K562 (cell line): Measurements from ENCODE around the gene HMCN1. TPM values are rescaled to one million over a fixed set of nuclear protein-coding genes. Genes with fewer than 3 reads are reported as not detected.

Experiments
- ATAC-seq: fragments of 200-7000 bp; cut with Tn5 transposase; 3 replicates; pipeline ENCODE4 v1.9.1; 2020; ENCODE audit warnings: moderate library complexity
- BruUV-seq: library from RNA; stranded (reverse); fragments of 400-500 nt; replicated peaks from 2 replicates; lab custom pipeline; 2021; lab: Mats Ljungman, UMichigan
- CTCF ChIA-PET: fragments of 300-600 bp; formaldehyde crosslinking; extraction: SDS; loops from one replicate; lab custom pipeline; 2021; ENCODE audit warnings: low intra/inter-chr PET ratio; lab: Yijun Ruan, JAX
- POLR2A ChIA-PET: fragments of 300-600, 350-650 bp; sonication (Branson Sonifier 250); formaldehyde crosslinking; extraction: SDS; loops from one replicate; lab custom pipeline; 2021; ENCODE audit warnings: antibody characterized with exemption, inconsistent platforms; lab: Yijun Ruan, JAX
- DNase-seq, 4 experiments: peaks; one replicate each; pipeline versions ENCODE4 v3.0.0 to v3.0.0-alpha.2; 2011 to 2018; ENCODE audit warnings: low spot score in 3 of 4, mixed read lengths in 3 of 4; ENCODE audit errors: extremely low read depth in 1 of 4
- FAIRE-seq: peaks from 2 replicates; lab custom pipeline; 2011; peaks lifted over from hg19 to GRCh38; lab: Jason Lieb, UNC
- H2AFZ ChIP-seq: 2 replicates; pipeline ENCODE4 v1.6.0; 2011; ENCODE audit warnings: low read depth, low read length, control low read depth, inconsistent platforms
- H3K27ac ChIP-seq: fragments of 200-600 bp; 3 replicates; pipeline ENCODE4 v1.8.0; 2011; ENCODE audit warnings: low read depth, mild to moderate bottlenecking, control low read depth, inconsistent platforms, low read length, moderate library complexity, mixed read lengths; ENCODE audit errors: extremely low read depth
- H3K27me3 ChIP-seq, 2 experiments: fragments of 300-600 bp in 1 of 2; 2 replicates in 1 of 2; 3 replicates in 1 of 2; pipeline versions ENCODE4 v1.6.0 to v1.8.0; 2011; ENCODE audit warnings: inconsistent platforms in 2 of 2, low read length in 2 of 2, mild to moderate bottlenecking in 1 of 2, mixed read lengths in 1 of 2, moderate library complexity in 1 of 2; ENCODE audit not compliant: control insufficient read depth in 2 of 2, insufficient read depth in 2 of 2
- H3K36me3 ChIP-seq: fragments of 300-600 bp; 3 replicates; pipeline ENCODE4 v1.8.0; 2011; ENCODE audit warnings: mild to moderate bottlenecking, low read length, inconsistent platforms; ENCODE audit not compliant: control insufficient read depth, insufficient read depth
- H3K4me1 ChIP-seq, 2 experiments: fragments of 200-600 bp in 1 of 2; replicated peaks in 1 of 2; 2 replicates in 1 of 2; 3 replicates in 1 of 2; pipeline versions ENCODE4 v1.5.1 to v1.8.0; 2011; ENCODE audit warnings: inconsistent platforms in 2 of 2, low read length in 2 of 2, mild to moderate bottlenecking in 1 of 2, mixed read lengths in 1 of 2, moderate library complexity in 1 of 2; ENCODE audit not compliant: control insufficient read depth in 2 of 2, insufficient read depth in 2 of 2
- H3K4me2 ChIP-seq: 2 replicates; pipeline ENCODE4 v1.6.1; 2011; ENCODE audit warnings: low read length, control low read depth, inconsistent platforms, mixed read lengths; ENCODE audit not compliant: insufficient read depth
- H3K4me3 ChIP-seq: fragments of 200-600 bp; sonication (generic), shearing (Covaris generic); 2 replicates; pipeline ENCODE4 v1.5.1; 2016; ENCODE audit warnings: control low read depth, inconsistent platforms
- H3K79me2 ChIP-seq: fragments of 200-600 bp; 3 replicates; pipeline ENCODE4 v1.8.0; 2011; ENCODE audit warnings: low read length, inconsistent platforms; ENCODE audit not compliant: control insufficient read depth, insufficient read depth
- H3K9ac ChIP-seq, 2 experiments: 2 replicates each; pipeline versions ENCODE4 v1.6.0 to v1.6.1; 2011; ENCODE audit warnings: low read depth in 2 of 2, low read length in 2 of 2, control low read depth in 1 of 2, inconsistent platforms in 1 of 2, mild to moderate bottlenecking in 1 of 2, mixed read lengths in 1 of 2; ENCODE audit not compliant: insufficient read depth in 1 of 2
- H3K9me1 ChIP-seq: one replicate; pipeline ENCODE4 v1.6.0; 2011; ENCODE audit warnings: inconsistent platforms, mild to moderate bottlenecking, low read length, moderate library complexity; ENCODE audit not compliant: control insufficient read depth, insufficient read depth
- H3K9me3 ChIP-seq: replicated peaks from 2 replicates; pipeline ENCODE4 v1.5.1; 2011; ENCODE audit warnings: low read depth, low read length, inconsistent platforms; ENCODE audit not compliant: control insufficient read depth, insufficient read depth
- H4K20me1 ChIP-seq: replicated peaks from 2 replicates; pipeline ENCODE4 v1.6.1; 2011; ENCODE audit warnings: low read length, inconsistent platforms, mixed read lengths; ENCODE audit not compliant: control insufficient read depth, insufficient read depth
- E2F3 ChIP-seq: fragments of 250-450 bp; sonication (Bioruptor Pico); IDR thresholded peaks from 2 replicates; pipeline ENCODE4 v1.4.0; 2020; ENCODE audit warnings: mild to moderate bottlenecking
- ESRRA ChIP-seq: fragments of 450-650 bp; IDR thresholded peaks from 2 replicates; pipeline ENCODE4 v1.6.1; 2014; ENCODE audit warnings: low read depth, mild to moderate bottlenecking, moderate library complexity, borderline replicate concordance
- HIVEP1 ChIP-seq: fragments of 250-450 bp; sonication (Bioruptor Pico); IDR thresholded peaks from 2 replicates; pipeline ENCODE4 v1.4.0; 2020; ENCODE audit warnings: mild to moderate bottlenecking
- HLTF ChIP-seq: fragments of 450-650 bp; IDR thresholded peaks from 2 replicates; pipeline ENCODE4 v1.6.1; 2016
- HOXB6 ChIP-seq: fragments of 250-450 bp; sonication (Bioruptor Pico); IDR thresholded peaks from 2 replicates; pipeline ENCODE4 v1.5.1; 2022; ENCODE audit warnings: mild to moderate bottlenecking, borderline replicate concordance
- MTF1 ChIP-seq: fragments of 250-450 bp; sonication (Bioruptor Pico); IDR thresholded peaks from 2 replicates; pipeline ENCODE4 v1.9.0; 2021; ENCODE audit warnings: moderate library complexity, mild to moderate bottlenecking, inconsistent platforms, borderline replicate concordance
- NFIC ChIP-seq: fragments of 450-650 bp; IDR thresholded peaks from 2 replicates; pipeline ENCODE4 v1.6.1; 2017; ENCODE audit warnings: mild to moderate bottlenecking, inconsistent platforms
- NFRKB ChIP-seq: fragments of 450-650 bp; IDR thresholded peaks from 2 replicates; pipeline ENCODE4 v1.6.1; 2016; ENCODE audit warnings: low read depth
- PHB2 ChIP-seq: fragments of 450-650 bp; IDR thresholded peaks from 2 replicates; pipeline ENCODE4 v1.6.1; 2017; ENCODE audit warnings: low read depth
- PHF21A ChIP-seq: fragments of 450-650 bp; IDR thresholded peaks from 2 replicates; pipeline ENCODE4 v1.6.1; 2017; ENCODE audit warnings: low read depth, borderline replicate concordance
- POLR2AphosphoS2 ChIP-seq: IDR thresholded peaks from 2 replicates; pipeline ENCODE4 v1.6.1; 2012; ENCODE audit warnings: low read length, improper control_type of control experiment
- ZC3H4 ChIP-seq: sonication (generic); formaldehyde crosslinking; IDR thresholded peaks from 2 replicates; pipeline ENCODE4 v1.9.0; 2021; ENCODE audit warnings: missing genetic modification reagents, borderline replicate concordance
- ZNF12 ChIP-seq: sonication (generic); formaldehyde crosslinking; IDR thresholded peaks from 2 replicates; pipeline ENCODE4 v1.4.0; 2020; ENCODE audit warnings: mild to moderate bottlenecking, missing genetic modification reagents
- ZNF121 ChIP-seq: sonication (generic); formaldehyde crosslinking; conservative IDR thresholded peaks from 2 replicates; pipeline ENCODE4 v1.8.0; 2022; ENCODE audit warnings: missing genetic modification reagents
- ZNF217 ChIP-seq: sonication (generic); formaldehyde crosslinking; IDR thresholded peaks from 2 replicates; pipeline ENCODE4 v1.8.0; 2022; ENCODE audit warnings: mild to moderate bottlenecking, missing genetic modification reagents
- ZNF324 ChIP-seq: fragments of 250-450 bp; sonication (Bioruptor Pico); IDR thresholded peaks from 2 replicates; pipeline ENCODE4 v1.4.0; 2020; ENCODE audit warnings: mild to moderate bottlenecking
- ZNF740 ChIP-seq, 3 experiments: fragments of 200-800 bp in 1 of 3; sonication (Bioruptor generic) in 1 of 3; sonication (generic) in 1 of 3; formaldehyde crosslinking in 1 of 3; IDR thresholded peaks; 2 replicates each; pipeline versions ENCODE4 v1.6.1 to v1.8.0; 2016 to 2022; ENCODE audit warnings: mild to moderate bottlenecking in 2 of 3, missing compliant biosample characterization in 2 of 3, missing genetic modification characterization in 2 of 3, missing genetic modification reagents in 1 of 3
- ZNF77 ChIP-seq: fragments of 250-450 bp; sonication (Bioruptor Pico); IDR thresholded peaks from 2 replicates; pipeline ENCODE4 v1.5.0; 2020
- WGBS: fragments of 100-300 bp; shearing (Covaris generic); methylation state at CpG from one replicate; pipeline ENCODE4 v1.1.6; 2016; ENCODE audit warnings: low coverage, mixed read lengths; ENCODE audit not compliant: insufficient coverage; ENCODE audit errors: missing lambda C conversion rate; 5-methylcytosine and 5-hydroxymethylcytosine counted together
- in situ Hi-C: fragments of 300-500 bp; cut with MboI; formaldehyde crosslinking; loops from 4 replicates; pipeline ENCODE4 v1.15.0; 2018; ENCODE audit warnings: inconsistent platforms, mixed read lengths
- intact Hi-C: fragments of 100-400 bp; cut with micrococcal nuclease; formaldehyde crosslinking; loops from 2 replicates; pipeline ENCODE4 v1.14.2; 2022
- polyA plus RNA-seq, 8 experiments: library from polyadenylated mRNA; depleted of rRNA in 4 of 8; stranded (reverse) in 5 of 8; unstranded in 3 of 8; fragments of >200 nt; fragmentation: Nextera tagmentation in 2 of 8; fragmentation: Illumina TruSeq in 1 of 8; extraction: Ambion mirVana in 2 of 8; extraction: Trizol in 1 of 8; gene quantifications; 2 replicates each; pipeline versions ENCODE4 v1.2.1 to v1.2.3, GENCODE V29; 2011 to 2014; ENCODE audit warnings: inconsistent platforms in 1 of 8, missing spikeins in 1 of 8
- total RNA-seq, 7 experiments: library from RNA; depleted of rRNA in 6 of 7; stranded (reverse); fragments of >200 nt in 6 of 7; fragmentation: Illumina TruSeq in 2 of 7; extraction: Trizol in 2 of 7; gene quantifications; 2 replicates each; pipeline versions ENCODE4 v1.2.1 to v1.2.3, GENCODE V29; 2011 to 2021; ENCODE audit warnings: low replicate concordance in 1 of 7
- TF ChIP-seq, protein P1 (sequence below): sonication (generic); formaldehyde crosslinking; IDR thresholded peaks from 2 replicates; pipeline ENCODE4 v1.5.0; 2020; ENCODE audit warnings: missing genetic modification reagents
- TF ChIP-seq, protein P2 (sequence below): fragments of 450-650 bp; IDR thresholded peaks from 2 replicates; pipeline ENCODE4 v1.6.1; 2016; ENCODE audit warnings: antibody characterized with exemption

HMCN1 gene
- total and polyA plus RNA-seq, 9 of the 15 experiments (the other 6 are each of a cell fraction or from before 2014, with no cell fraction given), result 0.07 to 0.36 (median 0.21) TPM

- TF ChIP-seq, protein P1, sequence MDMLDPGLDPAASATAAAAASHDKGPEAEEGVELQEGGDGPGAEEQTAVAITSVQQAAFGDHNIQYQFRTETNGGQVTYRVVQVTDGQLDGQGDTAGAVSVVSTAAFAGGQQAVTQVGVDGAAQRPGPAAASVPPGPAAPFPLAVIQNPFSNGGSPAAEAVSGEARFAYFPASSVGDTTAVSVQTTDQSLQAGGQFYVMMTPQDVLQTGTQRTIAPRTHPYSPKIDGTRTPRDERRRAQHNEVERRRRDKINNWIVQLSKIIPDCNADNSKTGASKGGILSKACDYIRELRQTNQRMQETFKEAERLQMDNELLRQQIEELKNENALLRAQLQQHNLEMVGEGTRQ (CRISPR knock-in tag), result no peak
- no peak for TF ChIP-seq ZNF121 (CRISPR knock-in tag)
- no peak for TF ChIP-seq E2F3 (CRISPR knock-in tag)
- TF ChIP-seq PHF21A, result no peak
- TF ChIP-seq ZC3H4, result no peak
- TF ChIP-seq ZNF77, result no peak
- TF ChIP-seq HOXB6 (CRISPR knock-in tag), result no peak
- TF ChIP-seq NFIC, result no peak
- no peak for TF ChIP-seq NFRKB
- no peak for TF ChIP-seq ZNF12 (CRISPR knock-in tag)
- TF ChIP-seq, all 486 proteins: peak for 0
Measured at GRCh38 chr1:185835191-185835590, 101.0 kb downstream of the HMCN1 start (continued).

- intact Hi-C loops (no loop called here), in situ Hi-C loops (no loop called here)
- H3K4me1 ChIP-seq, result no peaks in the 10 kb centered on the region
- H4K20me1 ChIP-seq, result no peaks in the 10 kb centered on the region
- H3K27ac ChIP-seq, result no peak overlapping the region
- FAIRE-seq (no peak), ATAC-seq (no peak), DNase-seq (no peak)
- H3K4me2 ChIP-seq, result no peak overlapping the region
- POLR2A ChIA-PET, result interaction anchor here (0.6 kb wide), 1 partner anchor 789 kb away, joined by 3 read pairs; no protein-coding TSS in a partner anchor
- CTCF ChIA-PET, result no interaction called here
- no peaks in the 10 kb centered on the region for H3K9me3 ChIP-seq
- H3K27me3 ChIP-seq, result no peaks in the 10 kb centered on the region
- no peak overlapping the region for H2AFZ ChIP-seq
- H3K9me1 ChIP-seq, result no peaks in the 10 kb centered on the region
- no peaks in the 10 kb centered on the region for H3K36me3 ChIP-seq
- BruUV-seq, result no TSS peak
- no peaks in the 10 kb centered on the region for H3K79me2 ChIP-seq
- H3K4me3 ChIP-seq, result no peak overlapping the region
- H3K9ac ChIP-seq, result no peak overlapping the region
- 0% methylated on average over 1 of the region's 1 CpG for WGBS
- TF ChIP-seq ESRRA (no peak), HLTF (no peak), MTF1 (no peak), ZNF217 (CRISPR knock-in tag) (no peak), POLR2AphosphoS2 (no peak), PHB2 (no peak), ZNF324 (CRISPR knock-in tag) (no peak), HIVEP1 (CRISPR knock-in tag) (no peak), ZNF740 (CRISPR knock-in tag; IDR thresholded peaks at IDR 0.05) (no peak), ZNF740 (tag; IDR thresholded peaks at IDR 0.05) (no peak)
- TF ChIP-seq, protein P2, sequence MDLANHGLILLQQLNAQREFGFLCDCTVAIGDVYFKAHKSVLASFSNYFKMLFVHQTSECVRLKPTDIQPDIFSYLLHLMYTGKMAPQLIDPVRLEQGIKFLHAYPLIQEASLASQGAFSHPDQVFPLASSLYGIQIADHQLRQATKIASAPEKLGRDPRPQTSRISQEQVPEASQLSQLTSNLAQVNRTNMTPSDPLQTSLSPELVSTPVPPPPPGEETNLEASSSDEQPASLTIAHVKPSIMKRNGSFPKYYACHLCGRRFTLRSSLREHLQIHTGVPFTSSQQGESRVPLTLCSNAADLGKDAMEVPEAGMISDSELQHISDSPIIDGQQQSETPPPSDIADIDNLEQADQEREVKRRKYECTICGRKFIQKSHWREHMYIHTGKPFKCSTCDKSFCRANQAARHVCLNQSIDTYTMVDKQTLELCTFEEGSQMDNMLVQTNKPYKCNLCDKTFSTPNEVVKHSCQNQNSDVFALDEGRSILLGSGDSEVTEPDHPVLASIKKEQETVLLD, result no peak
Measured at GRCh38 chr1:185837711-185838110, 103.5 kb downstream of the HMCN1 start.
